Stimulated activated CD4-positive, alpha-beta T cell treated with anti-CD3 and anti-CD28 coated beads, Interleukin-12 subunit alpha, Interleukin-12 subunit beta, amount 100 ng/mL, for 24 hours (primary cell): Measurements from ENCODE around the gene PARP1.
"Not testable (repeated sequence)": the region's sequence is repeated elsewhere in the genome, so short reads cannot be mapped to it uniquely, and the experiment has no call there.

Experiments
- DNase-seq, 2 experiments: peaks; one replicate each; pipeline ENCODE4 v3.0.0-alpha.2; 2020; ENCODE audit warnings: low read depth in 2 of 2

The PARP1 gene

GRCh38 chr1:226353698-226354525 lies 54.0 kb downstream of the PARP1 start:
- DNase-seq = no peak

GRCh38 chr1:226351709-226352108 lies 56.2 kb downstream of the PARP1 start:
- no peak for DNase-seq

- DNase-seq = no peak
Observed at GRCh38 chr1:226350519-226350865, 57.4 kb downstream of the PARP1 start.

- DNase-seq = no peak
Observed at GRCh38 chr1:226349801-226350518, 57.9 kb downstream of the PARP1 start.

DNA sequence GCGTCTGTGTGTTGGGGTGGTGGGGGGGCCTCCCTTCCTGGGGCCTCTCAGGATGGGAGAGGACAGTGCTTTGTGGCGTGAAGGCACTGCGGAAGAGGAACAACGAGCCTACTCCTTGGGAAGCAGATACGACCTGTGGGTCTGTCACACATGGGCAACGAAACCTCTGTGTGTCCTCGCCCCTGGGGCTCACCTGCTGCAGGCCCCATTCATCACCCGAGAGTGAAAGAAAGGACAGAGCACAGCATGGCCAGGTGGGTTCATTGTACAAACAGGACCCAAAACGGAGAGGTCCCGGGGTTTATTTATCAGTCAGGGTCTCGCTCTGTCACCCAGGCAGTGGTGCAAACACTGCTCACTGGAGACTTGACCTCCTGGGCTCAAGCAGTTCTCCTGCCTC lies 58.8 kb downstream of the PARP1 start:
- no peak for DNase-seq

DNA sequence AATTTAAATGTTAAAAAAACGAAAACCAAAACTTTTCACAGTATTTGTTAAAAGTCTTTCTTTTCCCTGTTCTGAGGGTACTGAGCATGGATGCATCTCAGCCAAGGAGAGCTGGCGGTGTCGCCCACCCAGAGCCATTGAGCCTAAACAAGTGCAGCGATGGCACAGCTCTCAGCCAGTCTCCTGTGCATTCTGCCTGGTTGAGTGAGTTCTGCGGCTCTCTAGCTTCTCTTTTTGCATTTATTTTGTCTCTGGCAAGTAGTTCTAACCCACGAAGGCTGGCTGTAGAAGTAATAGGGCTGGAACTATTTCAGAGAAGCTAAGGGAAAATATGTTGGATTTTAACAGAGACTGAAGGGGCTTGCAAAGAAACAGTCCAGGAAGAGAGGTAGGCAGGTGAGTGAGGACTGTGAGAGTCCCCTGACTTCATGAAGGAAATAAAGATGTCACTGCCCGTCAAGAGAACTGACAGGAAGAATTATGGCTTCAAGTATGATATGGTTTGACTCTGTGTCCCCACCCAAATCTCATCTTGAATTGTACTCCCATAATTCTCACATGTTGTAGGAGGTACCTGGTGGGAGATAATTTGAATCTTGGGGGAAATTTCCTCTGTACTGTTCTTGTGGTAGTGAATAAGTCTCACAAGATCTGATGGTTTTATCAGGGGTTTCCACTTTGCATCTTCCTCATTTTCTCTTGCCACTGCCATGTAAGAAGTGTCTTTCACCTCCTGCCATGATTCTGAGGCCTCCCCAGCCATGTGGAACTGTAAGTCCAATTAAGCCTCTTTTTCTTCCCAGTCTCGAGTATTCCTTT lies 63.2 kb downstream of the PARP1 start:
- DNase-seq = no peak

- no peak for DNase-seq
Observed at GRCh38 chr1:226342656-226343055, 65.2 kb downstream of the PARP1 start.

DNA sequence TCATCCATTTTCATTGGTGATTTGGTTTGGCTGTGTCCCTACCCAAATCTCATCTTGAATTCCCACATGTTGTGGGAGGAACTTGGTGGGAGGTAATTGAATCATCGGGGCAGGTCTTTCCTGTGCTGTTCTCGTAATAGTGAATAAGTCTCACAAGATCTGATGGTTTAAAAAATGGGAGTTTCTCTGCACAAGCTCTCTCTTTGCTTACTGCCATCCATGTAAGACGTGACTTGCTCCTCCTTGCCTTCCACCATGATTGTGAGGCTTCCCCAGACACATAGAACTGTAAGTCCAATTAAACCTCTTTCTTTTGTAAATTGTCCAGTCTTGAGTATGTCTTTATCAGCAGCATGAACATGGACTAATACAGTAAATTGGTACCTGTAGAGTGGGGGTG lies 67.8 kb downstream of the PARP1 start:
- DNase-seq = not testable (repeated sequence)

GRCh38 chr1:226337276-226337875 lies 70.5 kb downstream of the PARP1 start:
- DNase-seq = no peak

GRCh38 chr1:226335661-226336060 lies 72.2 kb downstream of the PARP1 start:
- no peak for DNase-seq

GRCh38 chr1:226332947-226333346 lies 74.9 kb downstream of the PARP1 start:
- DNase-seq = no peak

- no peak for DNase-seq
Observed at GRCh38 chr1:226329237-226329636, 78.7 kb downstream of the PARP1 start.

DNA sequence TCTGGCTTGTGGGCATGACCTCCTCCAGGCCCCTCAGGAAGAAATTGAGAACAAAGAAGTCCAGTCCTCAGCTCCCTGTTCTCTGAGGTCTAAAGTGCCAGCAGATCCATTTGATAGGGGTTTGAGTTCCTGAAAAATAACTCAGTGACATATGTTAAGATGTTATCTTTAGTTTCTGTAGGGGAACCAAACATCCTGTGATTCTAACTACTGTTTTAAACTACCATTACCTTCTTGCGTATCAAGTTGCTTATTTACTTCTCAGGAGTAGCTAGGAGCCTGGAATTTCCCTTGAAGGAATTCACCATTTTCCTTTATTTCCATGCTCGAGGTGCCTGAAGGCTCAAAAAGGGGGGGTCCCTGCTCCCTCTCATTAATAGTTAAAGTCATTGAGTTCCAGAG lies 80.1 kb downstream of the PARP1 start:
- DNase-seq = no peak

DNA sequence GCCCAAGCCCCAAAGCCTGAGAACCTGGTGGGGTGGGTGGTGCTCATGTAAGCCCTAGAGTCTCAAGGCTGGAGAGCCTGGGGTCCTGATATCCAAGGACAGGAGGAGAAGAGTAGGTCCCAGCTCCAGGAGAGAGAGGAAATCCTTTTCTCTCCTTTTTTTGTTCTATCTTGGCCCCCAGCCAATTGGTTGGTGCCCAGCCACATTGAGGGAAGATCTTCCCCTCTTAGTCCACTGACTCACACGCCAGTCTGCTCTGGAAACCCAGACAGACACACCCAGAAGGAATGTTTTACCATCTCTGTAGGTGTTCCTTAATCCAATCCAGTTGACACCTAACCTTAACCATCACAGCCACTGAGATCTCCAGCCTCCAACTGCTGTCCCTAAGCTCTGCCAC lies 82.7 kb downstream of the PARP1 start:
- DNase-seq = no peak

GRCh38 chr1:226324479-226324878 lies 83.4 kb downstream of the PARP1 start:
- no peak for DNase-seq

DNA sequence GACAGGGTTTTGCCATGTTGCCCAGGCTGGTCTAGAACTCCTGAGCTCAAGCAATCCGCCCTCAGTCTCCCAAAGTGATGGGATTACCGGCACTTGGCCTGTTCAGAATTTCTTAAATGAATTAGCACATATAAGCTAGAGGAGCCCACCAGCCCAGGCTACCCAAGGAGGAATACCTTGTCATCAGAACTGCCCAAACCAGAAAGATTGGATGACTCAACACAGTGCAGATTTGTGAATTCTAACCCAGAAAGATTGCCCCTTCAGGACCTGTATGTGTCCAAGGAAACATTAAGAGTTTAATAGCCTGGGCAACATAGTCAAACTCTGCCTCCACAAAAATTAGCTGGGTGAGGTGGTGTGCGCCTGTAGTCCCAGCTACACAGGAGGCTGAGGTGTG lies 84.9 kb downstream of the PARP1 start:
- DNase-seq = no peak

DNA sequence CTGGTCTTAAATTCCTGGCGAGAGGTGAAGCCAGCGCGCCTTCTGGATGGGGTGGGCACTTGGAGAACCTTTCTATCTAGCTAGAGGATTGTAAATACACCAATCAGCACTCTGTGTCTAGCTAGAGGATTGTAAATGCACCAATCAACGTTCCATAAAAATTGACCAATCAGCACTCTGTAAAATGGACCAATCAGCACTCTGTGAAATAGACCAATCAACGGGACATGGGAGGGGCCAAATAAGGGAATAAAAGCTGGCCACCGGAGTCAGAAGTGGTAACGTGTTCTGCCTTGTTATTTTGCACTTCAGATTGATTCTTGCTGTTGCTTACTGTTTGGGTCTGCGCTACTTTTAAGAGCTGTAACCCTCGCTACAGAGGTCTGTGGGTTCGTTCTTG lies 87.0 kb downstream of the PARP1 start:
- DNase-seq = no peak

DNA sequence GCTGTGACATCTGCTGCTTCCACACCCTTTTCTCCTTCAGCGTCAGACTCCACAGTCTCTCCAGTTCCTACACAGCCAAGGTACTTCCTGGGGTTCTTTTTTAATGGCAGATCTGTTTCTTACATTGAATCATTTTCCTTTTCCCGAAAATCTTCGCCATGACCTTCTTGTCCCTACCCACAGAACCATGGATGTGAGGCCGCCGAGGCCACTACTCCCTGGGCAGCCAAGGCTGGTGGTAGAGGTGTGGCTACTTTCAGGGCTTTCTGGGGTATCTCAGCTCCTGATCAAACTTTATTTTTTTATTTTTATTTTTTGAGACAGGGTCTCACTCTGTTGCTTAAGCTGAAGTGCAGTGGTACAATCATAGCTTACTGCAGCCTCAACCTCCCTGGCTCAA lies 89.4 kb downstream of the PARP1 start:
- DNase-seq = no peak

- DNase-seq = no peak
Observed at GRCh38 chr1:226314055-226314454, 93.8 kb downstream of the PARP1 start.

DNA sequence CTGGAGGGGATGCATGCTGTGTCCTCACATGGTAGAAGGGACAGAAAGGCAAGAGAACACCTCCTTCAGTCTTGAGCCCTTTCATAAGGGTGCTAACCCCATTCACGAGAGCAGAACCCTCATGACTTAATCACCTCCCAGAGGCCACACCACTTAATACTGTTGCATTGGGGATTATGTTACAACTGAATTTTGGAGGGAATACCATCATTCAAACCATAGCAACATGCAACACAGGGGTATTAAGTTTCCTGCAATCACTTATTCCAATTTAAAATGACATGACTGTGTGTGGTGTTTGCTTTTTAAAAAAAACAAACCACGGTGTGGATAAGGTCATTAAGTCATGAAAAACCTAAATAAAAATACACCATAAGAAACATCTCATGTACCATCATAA lies 95.8 kb downstream of the PARP1 start:
- no peak for DNase-seq

DNA sequence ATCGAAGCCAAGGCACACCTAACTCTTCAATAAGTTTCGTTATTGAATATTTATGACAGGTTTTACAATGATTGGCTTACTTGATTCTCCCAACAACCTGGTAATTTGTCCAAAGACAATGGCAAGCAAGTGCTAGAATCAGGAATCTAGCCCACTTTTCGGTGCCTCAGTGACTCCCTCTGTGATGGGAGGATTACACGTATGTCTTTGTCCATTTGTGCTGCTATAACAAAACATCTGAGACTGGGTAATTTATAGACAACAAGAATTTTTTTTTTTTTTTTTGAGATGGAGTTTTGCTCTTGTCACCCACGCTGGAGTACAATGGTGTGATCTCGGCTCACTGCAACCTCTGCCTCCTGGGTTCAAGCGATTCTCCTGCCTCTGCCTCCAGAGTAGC lies 96.5 kb downstream of the PARP1 start:
- no peak for DNase-seq
